IMR-90 (cell line): ENCODE results near the gene SH3RF3. TPM values are rescaled to one million over a fixed set of nuclear protein-coding genes. Genes with fewer than 3 reads are reported as not detected.

ENCODE experiments used
- ATAC-seq: fragments of 200-7000 bp; cut with Tn5 transposase; 2 replicates; pipeline ENCODE4 v1.9.1; 2020; ENCODE audit warnings: low read depth, mild to moderate bottlenecking, moderate library complexity
- BruUV-seq: library from RNA; stranded (reverse); fragments of 400-500 nt; replicated peaks from 2 replicates; lab custom pipeline; 2021; lab: Mats Ljungman, UMichigan
- CTCF ChIA-PET: fragments of 300-600 bp; formaldehyde crosslinking; extraction: SDS; loops from one replicate; lab custom pipeline; 2021; ENCODE audit warnings: antibody characterized with exemption; lab: Yijun Ruan, JAX
- POLR2A ChIA-PET: fragments of 300-600 bp; sonication (Branson Sonifier 250); formaldehyde crosslinking; loops from one replicate; lab custom pipeline; 2022; ENCODE audit warnings: antibody characterized with exemption; ENCODE audit not compliant: unreplicated experiment; lab: Charles Lee
- DNase-seq: peaks from one replicate; pipeline ENCODE4 v3.0.0; 2013
- H2AFZ ChIP-seq: replicated peaks from 2 replicates; pipeline ENCODE3; 2013; ENCODE audit warnings: low read length, mild to moderate bottlenecking; ENCODE audit not compliant: poor library complexity
- H2AK5ac ChIP-seq: 2 replicates; pipeline ENCODE4 v1.6.1; 2013; ENCODE audit warnings: low read depth, low read length, inconsistent platforms
- H2AK9ac ChIP-seq: replicated peaks from 2 replicates; pipeline ENCODE3; 2013; ENCODE audit warnings: mild to moderate bottlenecking, low read depth, low read length, moderate library complexity; ENCODE audit not compliant: poor library complexity
- H2BK120ac ChIP-seq: 2 replicates; pipeline ENCODE4 v1.6.1; 2013; ENCODE audit warnings: low read depth, low read length, inconsistent platforms
- H2BK15ac ChIP-seq: 3 replicates; pipeline ENCODE4 v1.6.1; 2013; ENCODE audit warnings: low read depth, low read length, inconsistent platforms
- H2BK20ac ChIP-seq: 2 replicates; pipeline ENCODE4 v1.6.1; 2013; ENCODE audit warnings: low read depth, mild to moderate bottlenecking, inconsistent platforms, low read length, moderate library complexity
- H2BK5ac ChIP-seq: 2 replicates; pipeline ENCODE4 v1.6.1; 2013; ENCODE audit warnings: mild to moderate bottlenecking, low read depth, low read length, inconsistent platforms; ENCODE audit not compliant: poor library complexity, severe bottlenecking
- H3K14ac ChIP-seq: replicated peaks from 2 replicates; pipeline ENCODE4 v1.6.1; 2013; ENCODE audit warnings: low read depth, low read length, inconsistent platforms
- H3K18ac ChIP-seq: 2 replicates; pipeline ENCODE4 v1.6.1; 2013; ENCODE audit warnings: low read depth, low read length, control low read depth
- H3K23ac ChIP-seq: 2 replicates; pipeline ENCODE4 v1.6.1; 2013; ENCODE audit warnings: low read depth, low read length, inconsistent platforms
- H3K27ac ChIP-seq: 2 replicates; pipeline ENCODE4 v1.5.1; 2013; ENCODE audit warnings: mild to moderate bottlenecking, control low read depth, low read length; ENCODE audit not compliant: insufficient read depth
- H3K27me3 ChIP-seq: 2 replicates; pipeline ENCODE4 v1.6.1; 2013; ENCODE audit warnings: low read length; ENCODE audit not compliant: control insufficient read depth, insufficient read depth
- H3K36me3 ChIP-seq: 2 replicates; pipeline ENCODE4 v1.6.1; 2013; ENCODE audit warnings: low read length, mixed read lengths; ENCODE audit not compliant: control insufficient read depth, insufficient read depth
- H3K4ac ChIP-seq: 2 replicates; pipeline ENCODE4 v1.6.1; 2013; ENCODE audit warnings: low read depth, low read length, inconsistent platforms
- H3K4me1 ChIP-seq: 2 replicates; pipeline ENCODE4 v1.6.1; 2013; ENCODE audit warnings: low read length, mixed read lengths; ENCODE audit not compliant: control insufficient read depth, insufficient read depth
- H3K4me2 ChIP-seq: 2 replicates; pipeline ENCODE4 v1.6.1; 2013; ENCODE audit warnings: low read depth, mild to moderate bottlenecking, control low read depth, low read length, moderate library complexity
- H3K4me3 ChIP-seq: 2 replicates; pipeline ENCODE4 v1.5.1; 2013; ENCODE audit warnings: low read depth, mild to moderate bottlenecking, control low read depth, low read length, moderate library complexity; ENCODE audit not compliant: insufficient read depth
- H3K56ac ChIP-seq: 2 replicates; pipeline ENCODE4 v1.6.1; 2013; ENCODE audit warnings: low read length, inconsistent platforms; ENCODE audit not compliant: insufficient read depth; ENCODE audit errors: extremely low read depth
- H3K79me1 ChIP-seq, 2 experiments: 2 replicates each; pipeline ENCODE4 v1.6.1; 2013; ENCODE audit warnings: low read length in 2 of 2, inconsistent platforms in 1 of 2, low read depth in 1 of 2
- H3K9ac ChIP-seq: 2 replicates; pipeline ENCODE4 v1.6.1; 2013; ENCODE audit warnings: low read depth, low read length, control low read depth
- H3K9me1 ChIP-seq: 2 replicates; pipeline ENCODE4 v1.6.1; 2013; ENCODE audit warnings: low read length, inconsistent platforms; ENCODE audit not compliant: insufficient read depth
- H3K9me3 ChIP-seq: 2 replicates; pipeline ENCODE4 v1.6.1; 2013; ENCODE audit warnings: low read length; ENCODE audit not compliant: control insufficient read depth, insufficient read depth
- H4K20me1 ChIP-seq: 2 replicates; pipeline ENCODE4 v1.6.1; 2013; ENCODE audit warnings: low read length, inconsistent platforms; ENCODE audit not compliant: insufficient read depth
- H4K5ac ChIP-seq: 2 replicates; pipeline ENCODE4 v1.6.1; 2013; ENCODE audit warnings: mild to moderate bottlenecking, low read depth, low read length, control low read depth
- H4K8ac ChIP-seq, 2 experiments: 2 replicates each; pipeline ENCODE4 v1.6.1; 2013; ENCODE audit warnings: low read depth in 2 of 2, low read length in 2 of 2, control low read depth in 1 of 2, inconsistent platforms in 1 of 2
- H4K91ac ChIP-seq: 2 replicates; pipeline ENCODE4 v1.6.1; 2013; ENCODE audit warnings: low read depth, low read length, inconsistent platforms; ENCODE audit not compliant: insufficient read depth
- BHLHE40 ChIP-seq: fragments of 150-350 bp; IDR thresholded peaks from 2 replicates; pipeline ENCODE4 v1.6.1; 2016; ENCODE audit warnings: mild to moderate bottlenecking, low read depth, low read length
- CEBPB ChIP-seq: IDR thresholded peaks from 2 replicates; pipeline ENCODE4 v1.6.1; 2012; ENCODE audit warnings: low read depth, low read length, improper control_type of control experiment
- CTCF ChIP-seq: conservative IDR thresholded peaks from 2 replicates; pipeline ENCODE4 v1.5.1; 2012; ENCODE audit warnings: mild to moderate bottlenecking, low read depth, low read length, improper control_type of control experiment
- FOS ChIP-seq: fragments of 150-350 bp; IDR thresholded peaks from 2 replicates; pipeline ENCODE4 v1.6.1; 2016; ENCODE audit warnings: low read depth, low read length
- MAFK ChIP-seq: IDR thresholded peaks from 2 replicates; pipeline ENCODE4 v1.6.1; 2012; ENCODE audit warnings: low read depth, low read length, improper control_type of control experiment
- MAZ ChIP-seq: IDR thresholded peaks from 2 replicates; pipeline ENCODE4 v1.6.1; 2012; ENCODE audit warnings: low read depth, mild to moderate bottlenecking, low read length, improper control_type of control experiment, moderate library complexity, borderline replicate concordance
- MXI1 ChIP-seq: IDR thresholded peaks from 2 replicates; pipeline ENCODE4 v1.6.1; 2012; ENCODE audit warnings: low read depth, mild to moderate bottlenecking, low read length, moderate library complexity, borderline replicate concordance
- NFE2L2 ChIP-seq: fragments of 150-350 bp; IDR thresholded peaks from 2 replicates; pipeline ENCODE4 v1.6.1; 2016; ENCODE audit warnings: low read depth, mild to moderate bottlenecking, low read length
- POLR2A ChIP-seq: IDR thresholded peaks from 2 replicates; pipeline ENCODE4 v1.6.1; 2012; ENCODE audit warnings: mild to moderate bottlenecking, low read depth, low read length
- RAD21 ChIP-seq: IDR thresholded peaks from 2 replicates; pipeline ENCODE4 v1.6.1; 2012; ENCODE audit warnings: low read length, improper control_type of control experiment
- SMC3 ChIP-seq: fragments of 150-350 bp; IDR thresholded peaks from 2 replicates; pipeline ENCODE4 v1.6.1; 2016; ENCODE audit warnings: low read depth, mild to moderate bottlenecking, antibody characterized with exemption, low read length, moderate library complexity
- USF2 ChIP-seq: fragments of 150-350 bp; IDR thresholded peaks from 2 replicates; pipeline ENCODE4 v1.6.1; 2017; ENCODE audit warnings: mild to moderate bottlenecking, antibody characterized with exemption, low read length, low read depth
- WGBS, 2 experiments: methylation state at CpG; one replicate each; pipeline versions ENCODE4 v1.1.5 to v1.1.7; 2013; ENCODE audit warnings: missing lambda C conversion rate in 2 of 2; ENCODE audit not compliant: insufficient read length in 1 of 2; ENCODE audit errors: extremely low coverage in 2 of 2; 5-methylcytosine and 5-hydroxymethylcytosine counted together
- dilution Hi-C: fragments of 300-500 bp; cut with HindIII; formaldehyde crosslinking; loops from one replicate; pipeline ENCODE4 v1.14.3; 2018; ENCODE audit warnings: low sequenced_read_pairs; ENCODE audit not compliant: unreplicated experiment
- in situ Hi-C: fragments of 300-500 bp; cut with MboI; formaldehyde crosslinking; loops from 3 replicates; pipeline ENCODE4 v1.14.3; 2019; ENCODE audit warnings: low sequenced_read_pairs, inconsistent platforms, mixed read lengths
- intact Hi-C: fragments of 100-400 bp; cut with micrococcal nuclease; formaldehyde crosslinking; loops from 2 replicates; pipeline ENCODE4 v1.10.0; 2022
- polyA plus RNA-seq, 3 experiments: library from polyadenylated mRNA; depleted of rRNA; stranded (reverse); fragments of >200 nt; gene quantifications; 2 replicates each; pipeline ENCODE4 v1.2.3, GENCODE V29; 2012; ENCODE audit warnings: low replicate concordance in 1 of 3
- total RNA-seq: library from RNA; depleted of rRNA; stranded (reverse); fragments of >200 nt; gene quantifications from 2 replicates; pipeline ENCODE4 v1.2.3, GENCODE V29; 2012
- TF ChIP-seq, protein P1 (sequence below): fragments of 150-350 bp; IDR thresholded peaks from 2 replicates; pipeline ENCODE4 v1.6.1; 2016; ENCODE audit warnings: low read depth, mild to moderate bottlenecking, low read length, moderate library complexity, borderline replicate concordance

SH3RF3 gene
- total and polyA plus RNA-seq, 2 of the 4 experiments (the other 2 are of a cell fraction) = 3.4 to 5.3 TPM

DNA sequence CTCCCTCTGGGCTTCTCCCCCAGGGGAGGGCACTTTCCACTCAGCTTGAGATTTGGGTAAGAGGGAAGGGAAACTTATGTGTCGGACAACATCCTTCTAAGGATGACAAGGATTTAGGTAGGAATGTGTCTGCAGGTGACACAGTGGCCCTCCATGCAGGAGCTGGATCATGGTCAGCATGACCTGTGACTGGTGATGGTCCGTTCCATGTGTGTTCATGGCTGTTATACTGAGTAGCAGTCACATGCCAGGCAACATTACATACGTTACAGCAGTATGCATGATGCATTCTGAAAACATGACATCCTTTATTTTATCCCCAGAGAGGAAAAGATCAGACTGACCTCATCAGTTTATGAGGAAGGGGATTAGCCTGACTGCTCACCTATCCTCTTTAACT is 292.6 kb downstream of the SH3RF3 start:
- intact Hi-C loops = no loop called here
- no peak for ATAC-seq
- no peak for TF ChIP-seq MXI1
- TF ChIP-seq MAFK = no peak
- no peak for TF ChIP-seq FOS
- TF ChIP-seq BHLHE40 = no peak
- TF ChIP-seq USF2 = no peak
- TF ChIP-seq POLR2A = no peak
- TF ChIP-seq CTCF = no peak
- no peak for TF ChIP-seq CEBPB
- no peak for TF ChIP-seq SMC3
- TF ChIP-seq, protein P1, sequence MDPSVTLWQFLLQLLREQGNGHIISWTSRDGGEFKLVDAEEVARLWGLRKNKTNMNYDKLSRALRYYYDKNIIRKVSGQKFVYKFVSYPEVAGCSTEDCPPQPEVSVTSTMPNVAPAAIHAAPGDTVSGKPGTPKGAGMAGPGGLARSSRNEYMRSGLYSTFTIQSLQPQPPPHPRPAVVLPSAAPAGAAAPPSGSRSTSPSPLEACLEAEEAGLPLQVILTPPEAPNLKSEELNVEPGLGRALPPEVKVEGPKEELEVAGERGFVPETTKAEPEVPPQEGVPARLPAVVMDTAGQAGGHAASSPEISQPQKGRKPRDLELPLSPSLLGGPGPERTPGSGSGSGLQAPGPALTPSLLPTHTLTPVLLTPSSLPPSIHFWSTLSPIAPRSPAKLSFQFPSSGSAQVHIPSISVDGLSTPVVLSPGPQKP = no peak
- no peak for TF ChIP-seq RAD21
- no peak for TF ChIP-seq NFE2L2
- TF ChIP-seq MAZ = no peak

More for the DNA sequence above, 292.6 kb downstream of the SH3RF3 start:
- peaks cover 40% of the 10 kb centered on the region for H3K9me1 ChIP-seq
- no peak overlapping the region for H3K18ac ChIP-seq
- H2AFZ ChIP-seq = no peak overlapping the region
- peak overlapping the region; percentile 80 for H2AK5ac ChIP-seq
- no peaks in the 10 kb centered on the region for H3K9me3 ChIP-seq
- H2BK20ac ChIP-seq = no peak overlapping the region
- no peak overlapping the region for H3K27ac ChIP-seq
- no peak overlapping the region for H2AK9ac ChIP-seq
- DNase-seq = no peak
- H2BK5ac ChIP-seq = no peak overlapping the region
- no peak overlapping the region for H2BK15ac ChIP-seq
- 80% methylated on average over 1 of the region's 3 CpGs; no CpG with 5 or more reads in 1 of the 2 experiments for WGBS, 2 experiments
- no peak overlapping the region for H4K5ac ChIP-seq
- ChIA-PET POLR2A (no interaction called here), CTCF (no interaction called here)
- no peak overlapping the region; the same call in 1 of the 2 replicates for H3K4ac ChIP-seq
- H4K20me1 ChIP-seq = peaks cover 8% of the 10 kb centered on the region
- H3K4me2 ChIP-seq = no peak overlapping the region
- H3K27me3 ChIP-seq = no peaks in the 10 kb centered on the region
- dilution Hi-C loops = no loop called here
- H3K14ac ChIP-seq = peak overlapping the region; percentile 10; the same call in 1 of the 2 replicates
- no peak overlapping the region for H2BK120ac ChIP-seq
- H4K91ac ChIP-seq = no peak overlapping the region
- no peak overlapping the region for H3K4me3 ChIP-seq
- H3K79me1 ChIP-seq = peaks cover 0 to 51% of the 10 kb centered on the region in 2 experiments; a peak in 3 of 4 replicates
- peaks cover 29% of the 10 kb centered on the region for H3K36me3 ChIP-seq
- in situ Hi-C loops = no loop called here
- H4K8ac ChIP-seq = no peak overlapping the region
- H3K23ac ChIP-seq = no peak overlapping the region
- H3K4me1 ChIP-seq = peaks cover 19% of the 10 kb centered on the region
- no peak overlapping the region for H3K56ac ChIP-seq
- H3K9ac ChIP-seq = no peak overlapping the region
- BruUV-seq = no TSS peak
